PC-3 (cell line): ENCODE data around the gene FAM241B.

Experiments
- EZH2 ChIP-seq: fragments of 300-600 bp; sonication (generic); IDR thresholded peaks from one replicate; pipeline ENCODE4 v1.6.1; 2017; ENCODE audit warnings: antibody characterized with exemption, mild to moderate bottlenecking, low read length; ENCODE audit not compliant: unreplicated experiment
- TF ChIP-seq, protein P1 (sequence below): fragments of 300-600 bp; sonication (generic); conservative IDR thresholded peaks from 2 replicates; pipeline ENCODE4 v1.5.1; 2017; ENCODE audit warnings: antibody characterized with exemption, low read depth, mild to moderate bottlenecking, low read length

GRCh38 chr10:69616358-69616757 lies 13.7 kb upstream of the FAM241B start:
- TF ChIP-seq, protein P1, sequence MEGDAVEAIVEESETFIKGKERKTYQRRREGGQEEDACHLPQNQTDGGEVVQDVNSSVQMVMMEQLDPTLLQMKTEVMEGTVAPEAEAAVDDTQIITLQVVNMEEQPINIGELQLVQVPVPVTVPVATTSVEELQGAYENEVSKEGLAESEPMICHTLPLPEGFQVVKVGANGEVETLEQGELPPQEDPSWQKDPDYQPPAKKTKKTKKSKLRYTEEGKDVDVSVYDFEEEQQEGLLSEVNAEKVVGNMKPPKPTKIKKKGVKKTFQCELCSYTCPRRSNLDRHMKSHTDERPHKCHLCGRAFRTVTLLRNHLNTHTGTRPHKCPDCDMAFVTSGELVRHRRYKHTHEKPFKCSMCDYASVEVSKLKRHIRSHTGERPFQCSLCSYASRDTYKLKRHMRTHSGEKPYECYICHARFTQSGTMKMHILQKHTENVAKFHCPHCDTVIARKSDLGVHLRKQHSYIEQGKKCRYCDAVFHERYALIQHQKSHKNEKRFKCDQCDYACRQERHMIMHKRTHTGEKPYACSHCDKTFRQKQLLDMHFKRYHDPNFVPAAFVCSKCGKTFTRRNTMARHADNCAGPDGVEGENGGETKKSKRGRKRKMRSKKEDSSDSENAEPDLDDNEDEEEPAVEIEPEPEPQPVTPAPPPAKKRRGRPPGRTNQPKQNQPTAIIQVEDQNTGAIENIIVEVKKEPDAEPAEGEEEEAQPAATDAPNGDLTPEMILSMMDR, result no peak
- no peak for TF ChIP-seq EZH2
